HUES6 (cell line): ENCODE results near the gene LTN1.
A peak's percentile ranks its signal among the peaks of the same experiment; 100 is the strongest.

Experiments used
- H3K27ac ChIP-seq: 2 replicates; pipeline ENCODE4 v1.7.0; 2013; ENCODE audit warnings: low read depth, mild to moderate bottlenecking, low read length, inconsistent platforms
- H3K27me3 ChIP-seq: 2 replicates; pipeline ENCODE4 v1.6.1; 2013; ENCODE audit warnings: low read length; ENCODE audit not compliant: control insufficient read depth, insufficient read depth
- H3K36me3 ChIP-seq: 2 replicates; pipeline ENCODE4 v1.6.1; 2013; ENCODE audit warnings: low read length; ENCODE audit not compliant: control insufficient read depth, insufficient read depth
- H3K4me1 ChIP-seq: 2 replicates; pipeline ENCODE4 v1.6.1; 2013; ENCODE audit warnings: low read length; ENCODE audit not compliant: control insufficient read depth, insufficient read depth
- H3K4me3 ChIP-seq: 2 replicates; pipeline ENCODE4 v1.5.1; 2013; ENCODE audit warnings: low read depth, low read length
- H3K9ac ChIP-seq: one replicate; pipeline ENCODE4 v1.6.1; 2013; ENCODE audit warnings: mild to moderate bottlenecking, low read length
- H3K9me3 ChIP-seq: 2 replicates; pipeline ENCODE4 v1.6.1; 2013; ENCODE audit warnings: low read depth, low read length; ENCODE audit not compliant: control insufficient read depth, insufficient read depth

Gene LTN1

DNA sequence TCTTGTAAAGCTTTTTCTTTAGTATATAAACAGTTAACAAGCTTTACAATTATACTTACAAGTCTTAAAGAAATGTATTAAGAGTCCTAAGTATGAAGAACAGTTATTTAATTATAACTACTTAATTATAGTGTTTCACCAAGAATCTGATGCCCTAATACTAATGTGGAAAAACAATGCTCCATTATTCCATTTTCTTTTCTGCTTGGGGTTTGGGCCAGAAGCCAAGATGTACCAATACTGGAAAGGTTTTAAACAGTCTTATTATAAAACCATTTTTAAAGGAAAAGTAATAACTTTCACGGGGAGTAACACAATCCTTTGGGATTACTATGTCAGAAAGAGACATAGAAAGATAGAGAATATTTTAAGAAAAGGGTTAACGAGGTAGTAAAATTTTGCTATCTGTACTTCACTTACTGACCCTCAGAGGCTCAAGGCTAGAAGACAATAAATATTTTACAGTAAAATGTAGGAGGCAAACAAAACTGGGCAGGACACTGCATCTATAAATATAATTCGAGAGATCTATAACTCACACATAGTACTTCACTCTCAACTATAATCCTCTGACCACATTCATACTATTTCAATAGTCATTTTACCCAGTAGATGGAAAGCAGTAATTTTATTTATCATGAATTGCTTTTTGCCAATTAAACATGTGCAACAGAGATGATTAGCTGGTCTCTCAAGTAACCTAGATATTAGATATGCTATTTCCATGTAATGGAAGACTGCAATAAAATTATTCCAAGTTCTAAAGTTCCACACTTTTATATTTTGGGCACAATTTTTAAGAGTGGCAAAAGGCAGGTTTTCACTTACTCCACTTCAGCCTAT lies 63.9 kb downstream of the LTN1 start:
- no peak overlapping the region for H3K4me3 ChIP-seq

DNA sequence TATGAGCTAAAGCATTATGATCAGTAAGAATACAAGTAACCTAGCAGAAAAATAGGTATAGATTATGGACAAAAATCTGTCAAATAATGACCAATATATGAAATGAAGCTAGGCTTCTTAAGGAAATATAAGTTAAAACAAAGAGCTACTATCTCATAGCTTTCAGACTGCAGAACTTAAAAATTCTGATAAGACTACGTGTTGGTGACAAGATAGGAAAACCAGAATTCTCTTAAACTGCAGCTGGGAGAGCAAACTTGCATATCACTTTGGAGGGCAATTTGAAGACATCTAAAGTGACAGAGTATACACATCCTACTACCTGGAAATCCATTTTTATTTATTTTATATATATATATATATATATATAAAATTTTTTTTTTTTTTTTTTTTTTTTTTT lies 65.5 kb downstream of the LTN1 start:
- no peak overlapping the region for H3K9ac ChIP-seq
- peaks cover 13% of the 10 kb centered on the region; the same call in 1 of the 2 replicates for H3K36me3 ChIP-seq
- H3K4me3 ChIP-seq: no peak overlapping the region
- H3K9me3 ChIP-seq: no peaks in the 10 kb centered on the region
- no peaks in the 10 kb centered on the region for H3K27me3 ChIP-seq
- no peak overlapping the region for H3K27ac ChIP-seq
- peaks cover 16% of the 10 kb centered on the region for H3K4me1 ChIP-seq

More for the DNA sequence above, 63.9 kb downstream of the LTN1 start:
- Histone ChIP-seq H3K9ac (no peak overlapping the region), H3K27me3 (no peaks in the 10 kb centered on the region), H3K4me1 (no peaks in the 10 kb centered on the region), H3K27ac (no peak overlapping the region; the same call in 1 of the 2 replicates), H3K36me3 (peaks cover 17% of the 10 kb centered on the region; the same call in 1 of the 2 replicates), H3K9me3 (no peaks in the 10 kb centered on the region)

DNA sequence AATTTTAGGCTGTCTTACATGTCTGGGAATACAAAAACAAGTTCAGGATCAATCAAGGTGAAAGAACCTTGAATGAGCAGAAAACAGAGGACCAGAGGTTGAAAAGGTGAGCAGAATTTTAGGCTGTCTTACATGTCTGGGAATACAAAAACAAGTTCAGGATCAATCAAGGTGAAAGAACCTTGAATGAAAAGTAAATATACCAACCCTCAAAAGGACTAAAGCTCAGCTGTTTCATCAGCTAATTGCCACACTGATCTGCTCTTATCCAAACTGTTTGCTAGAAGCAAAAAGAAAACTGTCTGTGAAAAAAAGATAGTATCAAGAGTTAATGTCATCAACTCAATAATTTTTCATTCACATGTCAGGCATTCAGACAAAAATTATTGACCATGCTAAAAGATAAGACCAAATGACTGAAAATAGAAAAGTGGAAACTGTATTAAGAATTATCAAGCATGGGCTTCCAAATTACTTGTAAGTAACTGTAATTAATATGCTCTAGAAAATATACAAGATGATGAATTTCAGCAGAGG lies 69.2 kb downstream of the LTN1 start:
- peak overlapping the region; percentile 81 for H3K9ac ChIP-seq
- H3K36me3 ChIP-seq: no peaks in the 10 kb centered on the region
- peak overlapping the region; percentile 93 for H3K27ac ChIP-seq
- H3K4me1 ChIP-seq: peaks cover 26% of the 10 kb centered on the region
- no peaks in the 10 kb centered on the region for H3K27me3 ChIP-seq
- no peak overlapping the region for H3K4me3 ChIP-seq
- H3K9me3 ChIP-seq: no peaks in the 10 kb centered on the region

DNA sequence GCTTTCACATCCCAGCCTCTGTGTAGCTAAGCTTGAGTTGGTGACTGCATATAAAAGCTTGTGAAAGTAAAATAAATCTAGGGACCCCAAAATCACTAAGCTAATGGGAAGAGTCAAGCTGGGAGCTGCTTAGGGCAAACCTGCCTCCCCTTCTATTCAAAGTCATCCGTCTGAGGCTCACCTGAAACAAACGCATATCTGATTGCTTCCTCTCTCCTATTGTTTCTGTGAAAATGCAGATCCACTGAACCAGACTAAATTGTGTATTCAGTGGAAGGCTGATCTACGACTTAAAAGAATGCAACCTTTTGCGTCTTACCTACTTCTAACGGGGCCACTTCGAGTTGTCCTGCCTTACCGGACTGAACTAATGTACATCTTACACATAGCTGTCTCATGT lies 70.3 kb downstream of the LTN1 start:
- peaks cover 26% of the 10 kb centered on the region for H3K4me1 ChIP-seq
- peak overlapping the region; percentile 93 for H3K27ac ChIP-seq
- peak overlapping the region; percentile 3; the same call in 1 of the 2 replicates for H3K4me3 ChIP-seq
- H3K27me3 ChIP-seq: no peaks in the 10 kb centered on the region
- peak overlapping the region; percentile 81 for H3K9ac ChIP-seq
- H3K36me3 ChIP-seq: no peaks in the 10 kb centered on the region
- no peaks in the 10 kb centered on the region for H3K9me3 ChIP-seq

DNA sequence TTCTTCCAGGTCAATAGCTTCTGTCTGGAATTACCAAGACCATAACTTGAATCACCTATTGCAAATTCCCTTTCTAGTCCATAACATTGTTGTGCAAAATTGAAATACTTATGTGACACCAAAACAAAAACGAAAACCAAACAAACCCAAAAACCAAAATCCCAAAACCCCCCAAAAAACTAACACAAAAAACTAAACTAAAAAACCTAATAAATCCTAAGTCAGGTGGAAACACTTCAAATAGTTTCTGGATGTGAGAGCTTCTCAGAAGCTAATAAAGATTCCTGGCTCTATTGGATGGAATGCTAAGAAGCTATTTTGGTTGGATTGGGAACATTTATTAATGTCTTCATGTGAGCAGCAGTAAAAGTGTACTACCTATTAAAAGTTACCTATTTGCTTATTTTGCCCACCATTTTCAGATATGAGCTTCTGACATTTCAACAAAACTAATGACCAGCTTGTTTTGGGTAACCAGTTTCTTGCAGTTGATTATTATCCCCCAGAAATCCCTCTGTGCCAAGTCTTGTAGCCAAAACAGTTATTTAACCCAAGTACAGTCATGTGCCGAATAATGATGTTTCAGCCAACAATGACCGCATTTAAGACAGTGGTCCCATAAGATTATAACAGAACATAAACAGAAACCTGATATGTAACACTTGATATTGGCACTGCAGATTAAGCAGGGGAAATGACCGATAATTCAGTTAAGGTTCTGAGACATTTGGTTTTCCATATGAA lies 76.4 kb downstream of the LTN1 start:
- H3K27ac ChIP-seq: no peak overlapping the region
- no peak overlapping the region for H3K9ac ChIP-seq
- peaks cover 2% of the 10 kb centered on the region; the same call in 1 of the 2 replicates for H3K4me1 ChIP-seq
- no peak overlapping the region for H3K4me3 ChIP-seq
- H3K9me3 ChIP-seq: no peaks in the 10 kb centered on the region
- no peaks in the 10 kb centered on the region for H3K36me3 ChIP-seq
- H3K27me3 ChIP-seq: no peaks in the 10 kb centered on the region

DNA sequence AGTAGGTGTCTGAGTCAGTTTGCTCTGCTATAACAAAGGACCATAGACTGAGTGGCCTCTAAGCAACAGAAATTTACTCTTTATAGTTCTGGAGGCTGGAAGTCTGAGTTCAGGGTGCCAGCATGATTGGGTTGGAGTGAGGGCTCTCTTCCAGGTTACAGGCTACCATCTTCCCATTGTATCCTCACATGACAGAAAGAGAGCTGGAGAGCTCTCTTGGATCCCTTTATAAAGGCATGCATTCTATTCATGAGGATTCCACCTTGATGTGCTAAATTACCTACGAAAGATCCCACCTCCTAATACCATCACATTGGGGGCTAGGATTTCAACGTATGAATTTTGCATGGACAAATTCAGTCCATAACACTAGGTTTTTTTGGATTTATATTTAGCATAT lies 79.6 kb downstream of the LTN1 start:
- Histone ChIP-seq H3K9ac (no peak overlapping the region), H3K36me3 (no peaks in the 10 kb centered on the region), H3K9me3 (no peaks in the 10 kb centered on the region), H3K4me3 (no peak overlapping the region), H3K27ac (no peak overlapping the region), H3K27me3 (no peaks in the 10 kb centered on the region), H3K4me1 (no peaks in the 10 kb centered on the region)

DNA sequence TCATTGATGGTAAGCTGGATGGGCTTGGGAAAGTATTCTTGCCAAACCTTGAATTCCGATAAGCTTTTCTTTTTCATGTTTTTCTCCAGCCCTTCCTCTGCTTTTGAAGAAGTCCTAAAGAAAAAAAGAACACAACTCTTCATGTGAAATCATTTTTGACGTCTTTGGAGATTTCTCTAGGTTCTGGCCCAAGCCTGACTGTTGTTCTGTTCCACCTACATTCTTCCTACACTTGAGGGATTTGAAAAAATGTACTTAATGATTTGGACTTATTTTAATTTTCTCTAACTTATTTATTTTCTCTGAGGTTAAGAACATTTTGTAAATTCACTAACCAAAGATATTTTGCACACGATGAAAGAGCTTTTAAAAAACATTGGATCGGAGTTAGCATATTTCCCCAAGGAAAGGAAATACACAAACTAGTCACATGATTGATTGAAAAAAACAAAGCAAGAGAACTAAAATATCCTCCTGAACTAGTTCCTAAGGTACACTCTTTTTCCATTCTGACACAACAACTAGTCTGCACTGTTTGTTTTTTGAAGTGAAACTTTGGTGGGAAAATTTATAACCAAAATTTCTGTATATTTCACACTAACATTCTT lies 82.3 kb downstream of the LTN1 start:
- Histone ChIP-seq H3K27me3 (no peaks in the 10 kb centered on the region), H3K9ac (no peak overlapping the region), H3K4me1 (no peaks in the 10 kb centered on the region), H3K36me3 (no peaks in the 10 kb centered on the region), H3K4me3 (no peak overlapping the region), H3K27ac (no peak overlapping the region), H3K9me3 (no peaks in the 10 kb centered on the region)

DNA sequence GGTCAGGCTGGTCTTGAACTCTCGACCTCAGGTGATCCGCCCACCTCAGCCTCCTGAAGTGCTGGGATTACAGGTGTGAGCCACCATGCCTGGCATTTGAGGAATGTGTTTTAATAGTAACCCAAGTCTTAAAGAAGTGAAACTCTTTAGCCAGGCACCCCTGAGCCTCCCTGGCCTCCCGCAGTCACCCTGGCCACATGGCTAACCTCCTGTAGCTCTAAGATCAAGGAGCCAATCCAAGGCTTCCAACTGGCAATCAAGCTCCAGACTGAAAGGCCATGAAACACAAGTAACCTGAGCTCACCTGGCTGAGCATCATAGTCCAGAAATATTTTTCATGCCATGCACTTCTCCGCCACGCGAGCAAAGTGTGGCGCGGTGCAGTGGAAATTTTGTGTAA lies 84.3 kb downstream of the LTN1 start:
- H3K27me3 ChIP-seq: no peaks in the 10 kb centered on the region
- H3K27ac ChIP-seq: no peak overlapping the region
- H3K4me3 ChIP-seq: no peak overlapping the region
- H3K4me1 ChIP-seq: no peaks in the 10 kb centered on the region
- no peaks in the 10 kb centered on the region for H3K9me3 ChIP-seq
- H3K36me3 ChIP-seq: no peaks in the 10 kb centered on the region
- H3K9ac ChIP-seq: no peak overlapping the region

DNA sequence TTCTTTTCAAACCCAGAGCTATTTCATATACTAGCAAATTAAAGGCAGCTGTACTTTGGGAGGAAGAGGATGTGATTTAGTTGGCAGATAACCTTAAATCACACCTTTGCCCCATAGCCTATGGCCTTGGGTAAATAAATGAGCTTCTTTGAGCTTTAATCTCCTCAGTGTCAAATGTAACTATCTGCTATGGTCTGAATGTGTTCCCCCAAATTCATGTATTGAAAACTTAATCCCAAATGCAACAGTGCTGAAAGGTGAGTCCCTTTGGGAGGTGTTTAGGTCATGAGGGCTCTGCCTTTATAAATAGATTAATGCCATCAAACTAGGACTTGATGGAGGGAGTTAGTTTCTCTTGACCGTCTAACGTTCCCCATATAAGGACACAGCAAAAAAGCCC lies 85.8 kb downstream of the LTN1 start:
- Histone ChIP-seq H3K36me3 (no peaks in the 10 kb centered on the region), H3K4me3 (no peak overlapping the region), H3K27me3 (no peaks in the 10 kb centered on the region), H3K9me3 (no peaks in the 10 kb centered on the region), H3K27ac (no peak overlapping the region), H3K9ac (no peak overlapping the region), H3K4me1 (no peaks in the 10 kb centered on the region)

DNA sequence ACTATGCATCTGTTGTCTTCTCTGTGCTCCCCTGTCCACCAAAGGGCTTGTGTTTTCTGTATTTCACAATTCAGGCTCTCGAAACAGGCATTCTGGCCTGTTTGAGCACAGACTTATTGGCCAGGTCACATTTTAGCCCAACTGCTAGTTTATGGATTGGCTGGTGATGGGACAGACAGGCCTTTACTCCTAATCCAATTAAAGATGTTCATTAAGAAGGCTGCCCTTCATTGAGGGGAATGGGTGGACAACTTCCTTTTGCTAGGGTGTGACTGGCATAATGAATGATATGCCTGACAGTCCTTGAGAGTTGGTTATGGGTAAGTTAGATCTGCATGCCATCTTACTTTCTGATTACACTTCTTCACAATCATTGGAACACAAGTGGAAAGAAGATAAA lies 86.4 kb downstream of the LTN1 start:
- H3K27ac ChIP-seq: no peak overlapping the region
- no peaks in the 10 kb centered on the region for H3K4me1 ChIP-seq
- H3K9ac ChIP-seq: no peak overlapping the region
- no peaks in the 10 kb centered on the region for H3K36me3 ChIP-seq
- no peaks in the 10 kb centered on the region for H3K9me3 ChIP-seq
- H3K4me3 ChIP-seq: no peak overlapping the region
- H3K27me3 ChIP-seq: no peaks in the 10 kb centered on the region
